NCI-H1105 (cell line): ENCODE data around the gene ALG1.
"Not testable (repeated sequence)": the region's sequence is repeated elsewhere in the genome, so short reads cannot be mapped to it uniquely, and the experiment has no call there.

Experiments
- DNase-seq: peaks from one replicate; lab custom pipeline; 2025; lab: John Stamatoyannopoulos, UW

Gene ALG1

GRCh38 chr16:5075637-5076036, 4.0 kb downstream of the ALG1 start:
- no peak for DNase-seq

GRCh38 chr16:5077304-5077703, 5.7 kb downstream of the ALG1 start:
- DNase-seq, result no peak

GRCh38 chr16:5078626-5079025, 7.0 kb downstream of the ALG1 start:
- DNase-seq, result no peak

GRCh38 chr16:5080461-5080860, 8.8 kb downstream of the ALG1 start:
- DNase-seq, result not testable (repeated sequence)

- not testable (repeated sequence) for DNase-seq
Observed at GRCh38 chr16:5080996-5081395, 9.4 kb downstream of the ALG1 start.

GRCh38 chr16:5083646-5084045, 12.0 kb downstream of the ALG1 start:
- DNase-seq, result not testable (repeated sequence)

- DNase-seq, result not testable (repeated sequence)
Observed at GRCh38 chr16:5084099-5084731, 12.6 kb downstream of the ALG1 start.

GRCh38 chr16:5084802-5085201, 13.2 kb downstream of the ALG1 start:
- DNase-seq, result not testable (repeated sequence)

GRCh38 chr16:5085716-5086115, 14.1 kb downstream of the ALG1 start:
- not testable (repeated sequence) for DNase-seq

GRCh38 chr16:5088086-5088790, 16.6 kb downstream of the ALG1 start:
- not testable (repeated sequence) for DNase-seq

- not testable (repeated sequence) for DNase-seq
Observed at GRCh38 chr16:5088936-5089335, 17.3 kb downstream of the ALG1 start.

GRCh38 chr16:5089911-5090555, 18.4 kb downstream of the ALG1 start:
- DNase-seq, result not testable (repeated sequence)

- not testable (repeated sequence) for DNase-seq
Observed at GRCh38 chr16:5090592-5090991, 18.9 kb downstream of the ALG1 start.

GRCh38 chr16:5093081-5093480, 21.4 kb downstream of the ALG1 start:
- DNase-seq, result not testable (repeated sequence)

- DNase-seq, result not testable (repeated sequence)
Observed at GRCh38 chr16:5093746-5094145, 22.1 kb downstream of the ALG1 start.

- not testable (repeated sequence) for DNase-seq
Observed at GRCh38 chr16:5095145-5095830, 23.6 kb downstream of the ALG1 start.

- not testable (repeated sequence) for DNase-seq
Observed at GRCh38 chr16:5096437-5097060, 24.9 kb downstream of the ALG1 start.

- DNase-seq, result not testable (repeated sequence)
Observed at GRCh38 chr16:5097061-5097469, 25.4 kb downstream of the ALG1 start.

GRCh38 chr16:5097470-5098220, 26.0 kb downstream of the ALG1 start, which contains the start of gene EEF2KMT:
Gene EEF2KMT (minus strand): TSS chr16:5097795. CDS start chr16:5097739, 56 bp downstream.
- DNase-seq, result peak; percentile 93

GRCh38 chr16:5098221-5099159, 26.8 kb downstream of the ALG1 start:
- not testable (repeated sequence) for DNase-seq
